OCI-LY7 (cell line): ENCODE data around the gene DIP2A. TPM values are rescaled to one million over a fixed set of nuclear protein-coding genes. Genes with fewer than 3 reads are reported as not detected.

Experiments used
- BruUV-seq: library from RNA; stranded (reverse); fragments of 400-500 nt; replicated peaks from 2 replicates; lab custom pipeline; 2021; lab: Mats Ljungman, UMichigan
- CTCF ChIA-PET: fragments of 300-600 bp; sonication (Branson Sonifier 250); formaldehyde crosslinking; loops from one replicate; lab custom pipeline; 2022; ENCODE audit warnings: antibody characterized with exemption; ENCODE audit not compliant: unreplicated experiment; lab: Charles Lee
- POLR2A ChIA-PET: fragments of 300-600 bp; sonication (Branson Sonifier 250); formaldehyde crosslinking; loops from one replicate; lab custom pipeline; 2022; ENCODE audit warnings: antibody characterized with exemption; lab: Charles Lee
- DNase-seq: peaks from one replicate; pipeline ENCODE4 v3.0.0-alpha.2; 2015; ENCODE audit warnings: low spot score
- H2AFZ ChIP-seq: fragments of 200-600 bp; sonication (generic), shearing (Covaris generic); 2 replicates; pipeline ENCODE4 v1.6.1; 2014; ENCODE audit warnings: mild to moderate bottlenecking, antibody characterized with exemption, low read length, moderate library complexity
- H3K27ac ChIP-seq: fragments of 200-600 bp; sonication (generic); 2 replicates; pipeline ENCODE4 v1.5.1; 2014; ENCODE audit warnings: mixed run types, low read depth, mild to moderate bottlenecking, moderate library complexity, low read length, inconsistent platforms; ENCODE audit not compliant: poor library complexity, severe bottlenecking
- H3K36me3 ChIP-seq: fragments of 200-600 bp; sonication (generic); 2 replicates; pipeline ENCODE4 v1.6.1; 2014; ENCODE audit warnings: mild to moderate bottlenecking, antibody characterized with exemption, low read length, moderate library complexity, mixed read lengths; ENCODE audit not compliant: insufficient read depth
- H3K4me1 ChIP-seq: fragments of 200-600 bp; sonication (generic); 2 replicates; pipeline ENCODE4 v1.5.1; 2014; ENCODE audit warnings: mild to moderate bottlenecking, low read length; ENCODE audit not compliant: insufficient read depth, poor library complexity, severe bottlenecking
- H3K4me2 ChIP-seq: fragments of 200-600 bp; sonication (generic); 2 replicates; pipeline ENCODE4 v1.6.1; 2014; ENCODE audit warnings: mild to moderate bottlenecking, low read length
- H3K4me3 ChIP-seq: fragments of 200-600 bp; sonication (generic); 2 replicates; pipeline ENCODE4 v1.5.1; 2014; ENCODE audit warnings: mild to moderate bottlenecking, low read depth, low read length; ENCODE audit not compliant: poor library complexity, severe bottlenecking
- H3K79me2 ChIP-seq: fragments of 200-600 bp; sonication (generic); 2 replicates; pipeline ENCODE4 v1.6.1; 2016; ENCODE audit warnings: low read depth, mild to moderate bottlenecking, low read length, moderate library complexity, mixed read lengths; ENCODE audit not compliant: insufficient read depth
- H3K9me2 ChIP-seq: fragments of 200-600 bp; sonication (generic); 2 replicates; pipeline ENCODE4 v1.6.1; 2016; ENCODE audit warnings: mild to moderate bottlenecking, low read length, mixed read lengths; ENCODE audit not compliant: insufficient read depth
- H3K9me3 ChIP-seq: fragments of 200-600 bp; sonication (generic); 2 replicates; pipeline ENCODE4 v1.6.1; 2014; ENCODE audit warnings: mild to moderate bottlenecking, mixed run types, low read length, mixed read lengths
- H4K20me1 ChIP-seq: fragments of 200-600 bp; sonication (generic); 2 replicates; pipeline ENCODE4 v1.6.1; 2014; ENCODE audit warnings: mild to moderate bottlenecking, antibody characterized with exemption, low read length, moderate library complexity, mixed read lengths; ENCODE audit not compliant: insufficient read depth
- CTCF ChIP-seq: fragments of 200-600 bp; sonication (generic); conservative IDR thresholded peaks from 2 replicates; pipeline ENCODE4 v1.5.1; 2014; ENCODE audit warnings: mild to moderate bottlenecking, antibody characterized with exemption, low read length, moderate library complexity, mixed read lengths
- EZH2phosphoT487 ChIP-seq: fragments of 200-600 bp; sonication (generic); IDR thresholded peaks from 2 replicates; pipeline ENCODE4 v1.6.1; 2018; ENCODE audit warnings: low read depth, borderline replicate concordance, mild to moderate bottlenecking, mixed run types, antibody characterized with exemption, low read length, moderate library complexity, mixed read lengths
- intact Hi-C: fragments of 100-400 bp; cut with micrococcal nuclease; formaldehyde crosslinking; loops from one replicate; pipeline ENCODE4 v1.10.0; 2022; ENCODE audit not compliant: unreplicated experiment
- total RNA-seq, 2 experiments: library from RNA; depleted of rRNA in 1 of 2; stranded (reverse); fragments of >200 nt in 1 of 2; shearing (Covaris generic) in 1 of 2; gene quantifications; 2 replicates each; pipeline ENCODE4 v1.2.3, GENCODE V29; 2014 to 2022

DIP2A gene
- total RNA-seq, 2 experiments from 2014 or later, result 27.9 to 44.7 TPM

DNA sequence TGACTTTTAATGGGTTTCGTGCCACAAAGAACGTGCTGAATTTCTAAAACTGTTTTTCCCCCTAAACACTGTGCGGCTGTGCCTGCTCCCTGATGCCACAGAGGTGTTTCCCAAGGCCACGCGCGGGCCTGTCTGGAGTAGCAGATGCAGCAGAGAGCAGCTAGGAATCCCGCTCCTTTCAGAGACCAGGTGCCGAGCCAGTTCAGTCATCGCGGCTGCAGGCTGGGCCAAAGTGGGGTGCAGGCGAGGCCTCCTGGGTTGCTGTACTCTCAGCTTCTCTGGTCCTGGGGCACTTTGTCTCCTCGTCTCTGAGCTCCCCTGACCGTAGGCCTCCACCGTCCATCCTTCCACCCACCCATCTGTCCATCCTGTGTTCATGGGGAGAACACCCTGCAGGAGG, 17.4 kb upstream of the DIP2A start:
- ChIA-PET CTCF (no interaction called here), POLR2A (no interaction called here)
- no peak for DNase-seq
- no peak for TF ChIP-seq CTCF
- no peak for TF ChIP-seq EZH2phosphoT487
- intact Hi-C loops, result no loop called here
- H3K27ac ChIP-seq, result no peak overlapping the region
- no peaks in the 10 kb centered on the region for H3K9me2 ChIP-seq
- H3K4me1 ChIP-seq, result no peaks in the 10 kb centered on the region
- H3K4me3 ChIP-seq, result no peak overlapping the region
- no peak overlapping the region for H2AFZ ChIP-seq
- H3K9me3 ChIP-seq, result no peaks in the 10 kb centered on the region
- H4K20me1 ChIP-seq, result no peaks in the 10 kb centered on the region
- no peaks in the 10 kb centered on the region for H3K79me2 ChIP-seq
- BruUV-seq, result no TSS peak
- H3K4me2 ChIP-seq, result no peak overlapping the region
- peaks cover 98% of the 10 kb centered on the region for H3K36me3 ChIP-seq

GRCh38 chr21:46441961-46442498, 16.7 kb upstream of the DIP2A start:
- TF ChIP-seq EZH2phosphoT487, result no peak
- no peak for TF ChIP-seq CTCF
- intact Hi-C loops, result no loop called here
- Histone ChIP-seq H3K9me2 (no peaks in the 10 kb centered on the region), H3K4me2 (no peak overlapping the region), H3K79me2 (no peaks in the 10 kb centered on the region), H3K36me3 (peaks cover 98% of the 10 kb centered on the region), H3K4me1 (no peaks in the 10 kb centered on the region), H3K9me3 (no peaks in the 10 kb centered on the region), H4K20me1 (no peaks in the 10 kb centered on the region), H3K4me3 (no peak overlapping the region), H3K27ac (no peak overlapping the region), H2AFZ (no peak overlapping the region)
- ChIA-PET POLR2A (no interaction called here), CTCF (no interaction called here)
- BruUV-seq, result no TSS peak
- no peak for DNase-seq

- Histone ChIP-seq H3K9me3 (peaks cover 3% of the 10 kb centered on the region; the same call in 1 of the 2 replicates), H3K4me1 (no peaks in the 10 kb centered on the region), H3K4me3 (no peak overlapping the region), H3K4me2 (no peak overlapping the region), H3K36me3 (peaks cover 98% of the 10 kb centered on the region), H3K79me2 (no peaks in the 10 kb centered on the region), H4K20me1 (no peaks in the 10 kb centered on the region), H3K9me2 (no peaks in the 10 kb centered on the region), H2AFZ (no peak overlapping the region), H3K27ac (no peak overlapping the region)
- no peak for TF ChIP-seq CTCF
- no peak for TF ChIP-seq EZH2phosphoT487
- CTCF ChIA-PET, result no interaction called here
- BruUV-seq, result no TSS peak
- DNase-seq, result no peak
- POLR2A ChIA-PET, result no interaction called here
- intact Hi-C loops, result no loop called here
Measured at GRCh38 chr21:46442938-46443337, 15.8 kb upstream of the DIP2A start.
